GM15510 (cell line): ENCODE data around the gene GLS2.

Experiments
- POLR2A ChIP-seq: IDR thresholded peaks from 3 replicates; pipeline ENCODE4 v1.6.1; 2011; ENCODE audit warnings: borderline replicate concordance; ENCODE audit not compliant: insufficient read length; ENCODE audit errors: extremely low read depth

GLS2 gene

GRCh38 chr12:56488041-56488955 lies at the start of gene GLS2:
Gene GLS2 (minus strand): TSS chr12:56488161. CDS start chr12:56488118, 43 bp downstream.
- no peak for TF ChIP-seq POLR2A

- TF ChIP-seq POLR2A = no peak
Measured at GRCh38 chr12:56537546-56537945, 49.6 kb upstream of the GLS2 start.

GRCh38 chr12:56530390-56531055 lies 42.6 kb upstream of the GLS2 start:
- TF ChIP-seq POLR2A = no peak

- no peak for TF ChIP-seq POLR2A
Measured at GRCh38 chr12:56529656-56530055, 41.7 kb upstream of the GLS2 start.

- TF ChIP-seq POLR2A = no peak
Measured at GRCh38 chr12:56528846-56529245, 40.9 kb upstream of the GLS2 start.

GRCh38 chr12:56522411-56523193 lies 34.6 kb upstream of the GLS2 start:
- no peak for TF ChIP-seq POLR2A

- no peak for TF ChIP-seq POLR2A
Measured at GRCh38 chr12:56521590-56522371, 33.8 kb upstream of the GLS2 start, which contains the start of gene RBMS2. Gene RBMS2 (plus strand): TSS chr12:56521820. CDS start chr12:56522024, 204 bp downstream.

GRCh38 chr12:56521209-56521589 lies 33.2 kb upstream of the GLS2 start:
- no peak for TF ChIP-seq POLR2A

GRCh38 chr12:56520506-56520905 lies 32.5 kb upstream of the GLS2 start:
- TF ChIP-seq POLR2A = no peak

GRCh38 chr12:56520048-56520447 lies 32.1 kb upstream of the GLS2 start:
- TF ChIP-seq POLR2A = no peak

GRCh38 chr12:56518570-56518969 lies 30.6 kb upstream of the GLS2 start:
- no peak for TF ChIP-seq POLR2A

- TF ChIP-seq POLR2A = no peak
Measured at GRCh38 chr12:56517854-56518253, 29.9 kb upstream of the GLS2 start.

GRCh38 chr12:56510786-56511185 lies 22.8 kb upstream of the GLS2 start:
- no peak for TF ChIP-seq POLR2A

- no peak for TF ChIP-seq POLR2A
Measured at GRCh38 chr12:56490360-56490759, 2.4 kb upstream of the GLS2 start.
